OCI-M1 (cell line): ENCODE data around the gene TMEM205.
"Not testable (repeated sequence)": the region's sequence is repeated elsewhere in the genome, so short reads cannot be mapped to it uniquely, and the experiment has no call there.

Source experiments
- DNase-seq: peaks from one replicate; lab custom pipeline; 2025; lab: John Stamatoyannopoulos, UW

TMEM205 gene

GRCh38 chr19:11346104-11346940 is at the start of gene TMEM205, which contains the start of gene CCDC159:
TMEM205 (minus strand) TSS chr19:11346268; CDS start chr19:11345619, 649 bp downstream.
CCDC159 (plus strand) TSS chr19:11346519; CDS start chr19:11346607, 88 bp downstream.
- peak; percentile 100 for DNase-seq

DNA sequence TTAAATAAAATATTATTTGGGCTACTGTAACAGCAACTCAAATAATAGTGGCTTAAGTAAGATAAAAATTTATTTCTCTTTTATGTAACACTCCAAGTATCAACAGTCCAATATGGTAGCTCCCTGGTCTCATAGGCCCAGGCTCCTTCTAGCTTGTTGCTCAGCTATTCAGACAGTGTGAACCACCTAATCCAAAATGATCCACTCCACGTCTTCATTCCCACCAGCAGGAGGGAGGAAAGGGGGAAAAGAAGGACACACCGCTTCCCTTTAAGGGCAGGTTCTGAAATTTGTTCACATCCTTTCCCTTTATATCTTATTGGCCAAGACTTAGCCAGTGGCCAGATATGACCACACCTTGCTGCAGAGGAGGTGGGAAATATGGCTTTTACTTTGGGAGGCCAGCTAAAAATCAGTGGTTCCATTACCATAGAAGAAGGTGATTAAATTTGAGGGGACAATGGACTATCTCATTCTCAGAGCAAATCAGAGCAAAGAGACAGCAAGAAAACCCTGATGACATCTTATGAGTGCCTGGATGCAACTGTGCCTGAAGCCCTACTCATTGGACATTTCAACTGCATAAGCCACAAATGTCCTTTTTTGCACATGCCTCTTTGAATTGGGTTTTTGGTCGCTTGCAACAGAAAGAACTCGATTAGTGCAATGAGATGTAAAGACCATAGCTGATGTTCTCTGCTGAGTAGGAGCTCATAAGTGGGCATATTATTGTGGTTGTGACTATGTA is 45.0 kb upstream of the TMEM205 start:
- peak; percentile 66 for DNase-seq

- no peak for DNase-seq
Measured at GRCh38 chr19:11390359-11390758, 44.3 kb upstream of the TMEM205 start.

GRCh38 chr19:11387162-11388034 is 41.3 kb upstream of the TMEM205 start:
- no peak for DNase-seq

- peak; percentile 67 for DNase-seq
Measured at GRCh38 chr19:11384778-11385129, 38.7 kb upstream of the TMEM205 start.

DNA sequence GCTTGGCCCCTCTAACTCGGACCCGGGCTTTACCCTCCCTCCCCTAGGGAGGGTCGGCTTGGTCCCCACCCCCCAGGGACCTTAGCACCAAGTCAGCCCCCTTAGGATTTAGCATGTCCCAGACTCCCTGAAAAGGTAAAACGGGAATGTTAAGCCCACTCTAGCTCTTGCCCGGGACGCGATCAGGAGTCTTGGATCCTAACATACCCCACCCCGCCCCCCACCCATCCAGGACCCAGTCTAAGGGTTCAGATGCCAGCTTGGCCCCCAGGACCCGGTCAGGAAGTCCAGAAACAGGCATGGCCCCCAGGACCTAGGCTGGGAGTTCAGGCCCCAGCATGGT is 37.6 kb upstream of the TMEM205 start:
- no peak for DNase-seq

- peak; percentile 100 for DNase-seq
Measured at GRCh38 chr19:11382898-11383705, 37.0 kb upstream of the TMEM205 start.

GRCh38 chr19:11380653-11381537 is 34.8 kb upstream of the TMEM205 start:
- no peak for DNase-seq

GRCh38 chr19:11379857-11380350 is 33.8 kb upstream of the TMEM205 start:
- DNase-seq: no peak

DNA sequence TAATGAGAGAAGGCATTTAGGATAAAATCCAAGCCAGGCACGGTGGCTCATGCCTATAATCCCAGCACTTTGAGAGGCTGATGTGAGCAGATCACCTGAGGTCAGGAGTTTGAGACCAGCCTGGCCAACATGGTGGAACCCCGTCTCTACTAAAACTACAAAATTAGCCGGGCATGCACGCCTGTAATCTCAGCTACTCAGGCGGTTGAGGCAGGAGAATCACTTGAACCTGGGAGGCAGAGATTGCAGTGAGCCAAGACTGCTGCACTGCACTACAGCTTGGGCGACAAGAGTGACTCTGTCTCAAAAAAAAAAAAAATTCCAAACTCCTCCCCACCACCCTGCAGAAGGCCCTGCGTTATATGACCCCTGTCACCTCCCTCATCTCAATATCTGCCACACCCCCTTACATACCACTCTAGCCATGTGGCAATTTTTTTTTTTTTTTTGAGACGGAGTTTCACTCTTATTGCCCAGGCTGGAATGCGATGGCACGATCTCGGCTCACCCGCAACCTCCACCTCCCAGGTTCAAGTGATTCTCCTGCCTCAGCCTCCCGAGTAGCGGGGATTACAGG is 33.3 kb upstream of the TMEM205 start:
- DNase-seq: not testable (repeated sequence)

GRCh38 chr19:11378319-11379189 is 32.5 kb upstream of the TMEM205 start:
- DNase-seq: peak; percentile 83

- DNase-seq: no peak
Measured at GRCh38 chr19:11377756-11378155, 31.7 kb upstream of the TMEM205 start.

- peak; percentile 96 for DNase-seq
Measured at GRCh38 chr19:11377237-11377636, 31.2 kb upstream of the TMEM205 start.

- DNase-seq: peak; percentile 97
Measured at GRCh38 chr19:11375143-11375948, 29.3 kb upstream of the TMEM205 start.

DNA sequence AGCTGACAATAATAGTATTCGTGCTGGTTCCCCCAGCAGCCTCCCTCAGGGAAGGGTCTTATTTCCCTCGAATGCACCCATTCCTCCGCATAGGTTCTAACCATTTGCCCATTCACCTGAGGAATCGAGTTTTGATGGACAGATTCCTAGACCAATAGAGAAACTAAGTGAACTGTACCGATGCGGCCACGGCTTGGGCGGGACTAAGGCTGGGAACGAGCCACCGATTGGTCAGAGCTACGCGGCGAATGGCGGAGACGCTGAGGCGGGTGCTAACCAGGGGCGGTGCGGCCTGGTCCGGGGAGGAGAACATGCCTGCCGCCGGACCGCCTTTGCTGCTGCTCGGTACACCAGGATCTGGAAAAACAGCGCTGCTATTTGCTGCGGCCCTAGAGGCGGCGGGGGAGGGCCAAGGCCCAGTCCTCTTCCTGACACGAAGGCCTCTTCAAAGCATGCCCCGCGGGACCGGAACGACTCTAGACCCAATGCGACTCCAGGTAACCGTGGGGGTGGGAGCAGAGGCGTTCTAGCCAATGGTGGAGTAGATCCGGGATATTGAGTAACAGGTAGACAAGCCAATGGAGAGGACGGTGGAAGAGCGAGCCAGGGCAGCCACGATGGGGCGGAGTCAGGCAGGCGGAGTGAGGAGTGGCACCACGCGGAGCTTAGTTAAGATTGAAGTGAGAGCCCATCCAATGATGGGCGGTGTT is 28.5 kb upstream of the TMEM205 start, which contains the start of gene SWSAP1:
TSS of gene SWSAP1 (plus strand) at position 234 of the 710 bp plus-strand sequence. CDS start at position 249, 15 bp downstream.
- peak; percentile 100 for DNase-seq

DNA sequence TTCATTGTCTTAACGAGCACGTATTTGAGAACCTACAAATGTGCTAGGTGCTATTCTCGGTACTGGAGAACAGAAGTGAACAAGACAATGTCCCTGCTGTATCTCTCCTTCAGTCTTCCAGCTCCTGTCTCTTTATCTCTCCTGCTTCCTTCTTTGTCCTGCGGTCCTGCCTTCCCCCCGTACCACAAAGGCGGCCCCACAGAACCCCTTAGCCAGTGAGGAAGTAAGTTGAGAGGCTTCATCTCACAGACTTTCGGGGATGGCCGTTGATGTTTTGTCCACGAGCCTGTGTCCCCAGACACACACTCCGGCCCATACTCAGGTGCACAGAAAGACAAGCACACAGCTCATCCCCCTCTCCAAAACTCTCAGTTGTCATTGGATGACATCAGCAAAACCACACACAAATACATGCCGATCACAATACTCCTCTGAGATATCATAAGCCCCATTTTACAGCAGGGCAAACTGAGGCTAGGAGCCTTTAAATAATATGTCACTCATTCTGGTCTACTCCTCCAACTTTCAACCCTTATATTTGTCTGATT is 27.9 kb upstream of the TMEM205 start:
- peak; percentile 94 for DNase-seq
